ENCODE measurements around the gene MAN1A1. TPM values are rescaled to one million over a fixed set of nuclear protein-coding genes. Genes with fewer than 3 reads are reported as not detected.
A peak's percentile ranks its signal among the peaks of the same experiment; 100 is the strongest.
"Not testable (repeated sequence)": the region's sequence is repeated elsewhere in the genome, so short reads cannot be mapped to it uniquely, and the experiment has no call there.

MAN1A1 gene
- total RNA-seq, 6 experiments from 2014 or later = 109 to 191 (median 139) TPM

DNA sequence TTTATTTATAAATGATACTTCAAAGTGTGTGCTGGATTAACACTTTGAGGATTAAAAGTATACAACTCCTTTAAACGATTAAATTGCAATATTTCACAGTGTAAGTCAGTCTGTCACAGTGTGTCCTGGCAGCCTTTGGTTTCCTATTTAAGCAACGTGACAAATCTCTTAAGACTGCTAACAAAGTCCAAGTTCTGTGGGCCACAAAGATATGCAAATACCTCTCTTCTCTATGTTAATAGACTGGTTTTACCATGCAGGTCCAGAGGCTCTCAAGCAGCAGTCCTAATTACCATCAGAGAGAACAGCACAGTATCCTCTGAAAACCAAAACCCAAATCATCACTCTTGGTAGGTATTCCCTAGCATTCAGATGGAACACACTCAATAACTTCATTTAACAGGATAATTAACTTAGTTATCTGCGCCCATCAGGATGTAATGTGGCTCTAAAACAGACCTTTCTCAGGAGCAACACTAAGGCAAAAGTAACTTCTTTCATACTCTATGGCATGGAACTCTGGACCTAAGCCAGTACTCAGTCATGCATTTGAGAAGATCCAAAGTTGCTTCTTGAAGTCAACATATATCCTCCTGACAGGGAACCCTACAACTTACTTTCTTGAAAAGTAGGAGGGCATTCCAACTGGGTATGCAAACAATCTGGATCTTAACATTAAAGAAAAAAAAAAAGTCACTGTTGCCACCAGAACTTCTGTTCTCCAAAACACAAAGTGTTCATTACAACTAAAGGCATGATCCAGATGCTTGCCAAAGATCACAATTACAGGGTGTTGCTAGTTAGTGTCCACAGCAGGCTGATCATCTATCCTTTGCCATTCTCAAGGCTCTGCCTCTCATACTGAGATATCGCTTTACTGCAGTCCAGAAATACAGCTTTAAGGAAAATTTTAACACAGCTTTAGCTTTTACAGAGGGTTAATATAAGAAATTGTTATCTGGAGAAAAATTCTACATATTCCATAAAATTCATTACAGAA, 53.2 kb downstream of the MAN1A1 start:
- no peaks in the 10 kb centered on the region for H3K27me3 ChIP-seq
- intact Hi-C loops (cut with DNase I) = no loop called here

DNA sequence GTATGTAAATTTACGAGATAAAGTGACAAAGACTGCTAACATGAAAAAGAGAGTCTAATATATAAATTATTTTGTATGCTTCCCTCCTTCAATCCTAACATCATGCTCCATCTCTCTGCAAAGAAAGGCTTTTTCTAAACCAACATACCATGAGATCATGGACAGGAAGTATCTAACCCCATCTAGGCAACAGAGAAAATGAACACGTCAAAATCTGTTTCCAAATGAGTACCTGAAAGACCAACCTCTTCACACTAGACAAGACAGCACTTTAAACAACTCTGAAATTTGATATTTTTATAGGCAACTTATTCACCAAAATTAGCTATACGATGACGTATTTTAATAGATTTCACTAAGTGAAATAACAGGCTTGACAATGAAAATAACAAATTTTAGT, 54.6 kb downstream of the MAN1A1 start:
- Histone ChIP-seq H3K4me3 (no peak overlapping the region), H3K9me3 (no peaks in the 10 kb centered on the region), H3K4me1 (peaks cover 0 to 25% (median 8%) of the 10 kb centered on the region in 4 donors), H3K27ac (no peak overlapping the region), H3K27me3 (no peaks in the 10 kb centered on the region), H3K36me3 (no peaks in the 10 kb centered on the region)
- ATAC-seq (no peak), DNase-seq (no peak)
- TF ChIP-seq POLR2A (IDR thresholded peaks at IDR 0.05) = no peak
- TF ChIP-seq, protein P1, sequence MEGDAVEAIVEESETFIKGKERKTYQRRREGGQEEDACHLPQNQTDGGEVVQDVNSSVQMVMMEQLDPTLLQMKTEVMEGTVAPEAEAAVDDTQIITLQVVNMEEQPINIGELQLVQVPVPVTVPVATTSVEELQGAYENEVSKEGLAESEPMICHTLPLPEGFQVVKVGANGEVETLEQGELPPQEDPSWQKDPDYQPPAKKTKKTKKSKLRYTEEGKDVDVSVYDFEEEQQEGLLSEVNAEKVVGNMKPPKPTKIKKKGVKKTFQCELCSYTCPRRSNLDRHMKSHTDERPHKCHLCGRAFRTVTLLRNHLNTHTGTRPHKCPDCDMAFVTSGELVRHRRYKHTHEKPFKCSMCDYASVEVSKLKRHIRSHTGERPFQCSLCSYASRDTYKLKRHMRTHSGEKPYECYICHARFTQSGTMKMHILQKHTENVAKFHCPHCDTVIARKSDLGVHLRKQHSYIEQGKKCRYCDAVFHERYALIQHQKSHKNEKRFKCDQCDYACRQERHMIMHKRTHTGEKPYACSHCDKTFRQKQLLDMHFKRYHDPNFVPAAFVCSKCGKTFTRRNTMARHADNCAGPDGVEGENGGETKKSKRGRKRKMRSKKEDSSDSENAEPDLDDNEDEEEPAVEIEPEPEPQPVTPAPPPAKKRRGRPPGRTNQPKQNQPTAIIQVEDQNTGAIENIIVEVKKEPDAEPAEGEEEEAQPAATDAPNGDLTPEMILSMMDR (IDR thresholded peaks at IDR 0.05) = no peak
- intact Hi-C loops (cut with DNase I) = no loop called here
- WGBS (ENCODE audit: insufficient coverage, low coverage, low lambda C conversion rate, missing lambda C conversion rate) = 74% methylated on average over 4 of the region's 4 CpGs

More for the DNA sequence above, 53.2 kb downstream of the MAN1A1 start:
- Histone ChIP-seq H3K9me3 (no peaks in the 10 kb centered on the region), H3K4me3 (no peak overlapping the region), H3K27ac (peak overlapping the region in 1 of 3 donors; percentile 61), H3K4me1 (peaks cover 0 to 25% (median 8%) of the 10 kb centered on the region in 4 donors), H3K36me3 (peaks cover 0 to 4% (median 2%) of the 10 kb centered on the region in 4 donors)
- WGBS (ENCODE audit: insufficient coverage, low coverage, low lambda C conversion rate, missing lambda C conversion rate) = 58% methylated on average over 4 of the region's 4 CpGs
- no peak for DNase-seq
- ATAC-seq = peak; percentile 31 to 42 (median 37)
- no peak for TF ChIP-seq POLR2A (IDR thresholded peaks at IDR 0.05)
- TF ChIP-seq, protein P1 (IDR thresholded peaks at IDR 0.05) = no peak

DNA sequence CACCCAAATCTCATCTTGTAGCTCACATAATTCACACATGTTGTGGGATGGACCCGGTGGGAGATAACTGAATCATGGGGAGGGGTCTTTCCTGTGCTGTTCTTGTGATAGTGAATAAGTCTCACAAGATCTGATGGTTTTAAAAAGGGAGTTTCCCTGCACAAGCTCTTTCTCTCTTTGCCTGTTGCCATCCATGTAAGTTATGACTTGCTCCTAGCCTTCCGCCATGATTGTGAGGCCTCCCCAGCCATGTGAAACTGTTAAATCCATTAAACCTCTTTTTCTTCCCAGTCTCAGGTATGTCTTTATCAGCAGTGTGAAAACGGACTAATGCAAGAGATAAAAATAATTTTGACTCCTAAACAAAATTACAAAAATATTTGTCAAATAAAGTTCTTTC, 58.5 kb downstream of the MAN1A1 start:
- H3K4me3 ChIP-seq; H3K9me3 ChIP-seq; intact Hi-C loops (cut with DNase I); H3K36me3 ChIP-seq; H3K27me3 ChIP-seq; H3K27ac ChIP-seq; ATAC-seq; DNase-seq: not testable (repeated sequence)
- 82% methylated on average over 3 of the region's 3 CpGs for WGBS (ENCODE audit: insufficient coverage, low coverage, low lambda C conversion rate, missing lambda C conversion rate)
- H3K4me1 ChIP-seq = peaks cover 0 to 10% (median 0%) of the 10 kb centered on the region in 4 donors

DNA sequence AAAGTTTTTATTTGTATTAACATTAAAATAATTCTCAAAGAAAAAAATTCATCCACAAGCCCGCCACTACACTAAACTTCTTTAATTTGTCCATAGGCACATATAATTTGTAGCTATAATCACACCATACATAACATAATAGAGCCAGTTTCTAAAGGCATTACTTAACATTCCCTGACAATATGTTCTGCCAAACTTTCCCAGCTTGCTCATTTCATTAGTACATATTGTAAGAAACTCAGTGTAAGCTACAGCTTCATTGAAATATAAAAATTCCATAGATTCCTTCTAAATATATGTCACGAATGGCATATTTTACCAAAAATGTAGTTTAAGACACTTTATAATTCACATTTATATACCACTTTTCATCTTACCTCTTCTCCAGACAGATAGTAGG, 59.3 kb downstream of the MAN1A1 start:
- no peaks in the 10 kb centered on the region for H3K9me3 ChIP-seq
- H3K27ac ChIP-seq = no peak overlapping the region
- intact Hi-C loops (cut with DNase I) = no loop called here
- H3K36me3 ChIP-seq = no peaks in the 10 kb centered on the region
- TF ChIP-seq, protein P1 (IDR thresholded peaks at IDR 0.05) = no peak
- no peak for TF ChIP-seq POLR2A (IDR thresholded peaks at IDR 0.05)
- no peak for ATAC-seq
- H3K4me1 ChIP-seq = peaks cover 0 to 3% (median 0%) of the 10 kb centered on the region in 4 donors
- WGBS (ENCODE audit: insufficient coverage, low coverage, low lambda C conversion rate, missing lambda C conversion rate) = 53% methylated on average over 2 of the region's 2 CpGs
- no peak overlapping the region for H3K4me3 ChIP-seq
- no peaks in the 10 kb centered on the region for H3K27me3 ChIP-seq
- no peak for DNase-seq

DNA sequence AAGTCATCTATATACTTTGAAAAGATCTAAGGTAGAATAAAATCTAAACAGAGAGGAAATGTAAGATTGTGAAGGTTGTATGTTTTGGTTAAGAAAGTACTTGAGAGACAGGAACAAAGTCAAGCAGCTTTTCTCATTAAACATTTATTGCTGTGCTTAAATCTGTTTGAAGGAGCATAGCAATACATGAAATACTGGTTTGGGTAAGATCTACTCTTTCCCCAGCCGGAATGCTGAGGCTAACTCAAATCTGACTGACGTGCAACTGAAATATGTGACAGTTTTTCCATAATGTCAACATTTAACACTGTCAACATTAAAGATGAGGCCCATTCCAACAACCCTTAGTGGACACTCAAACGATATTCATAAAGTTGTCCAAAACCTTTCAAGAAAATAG, 59.9 kb downstream of the MAN1A1 start:
- no peak for ATAC-seq
- WGBS (ENCODE audit: insufficient coverage, low coverage, low lambda C conversion rate, missing lambda C conversion rate) = 100% methylated on average over 3 of the region's 3 CpGs
- TF ChIP-seq POLR2A (IDR thresholded peaks at IDR 0.05) = no peak
- TF ChIP-seq, protein P1 (IDR thresholded peaks at IDR 0.05) = no peak

More for the DNA sequence above, 59.9 kb downstream of the MAN1A1 start:
- Histone ChIP-seq H3K4me3 (no peak overlapping the region), H3K27ac (no peak overlapping the region), H3K27me3 (no peaks in the 10 kb centered on the region), H3K36me3 (no peaks in the 10 kb centered on the region), H3K4me1 (no peaks in the 10 kb centered on the region), H3K9me3 (no peaks in the 10 kb centered on the region)
- intact Hi-C loops (cut with DNase I) = no loop called here
- DNase-seq = no peak

Data from right lobe of liver (tissue), 6 donors.